ENCODE data around the gene GAS2L2. TPM values are rescaled to one million over a fixed set of nuclear protein-coding genes. Genes with fewer than 3 reads are reported as not detected.
A peak's percentile ranks its signal among the peaks of the same experiment; 100 is the strongest.

The GAS2L2 gene
- total RNA-seq, 1 donor from 2014 or later = 3.1 TPM

- intact Hi-C loops (cut with DNase I) = no loop called here
These were observed 12.9 kb upstream of the GAS2L2 start for GRCh38 chr17:35765756-35766488.

DNA sequence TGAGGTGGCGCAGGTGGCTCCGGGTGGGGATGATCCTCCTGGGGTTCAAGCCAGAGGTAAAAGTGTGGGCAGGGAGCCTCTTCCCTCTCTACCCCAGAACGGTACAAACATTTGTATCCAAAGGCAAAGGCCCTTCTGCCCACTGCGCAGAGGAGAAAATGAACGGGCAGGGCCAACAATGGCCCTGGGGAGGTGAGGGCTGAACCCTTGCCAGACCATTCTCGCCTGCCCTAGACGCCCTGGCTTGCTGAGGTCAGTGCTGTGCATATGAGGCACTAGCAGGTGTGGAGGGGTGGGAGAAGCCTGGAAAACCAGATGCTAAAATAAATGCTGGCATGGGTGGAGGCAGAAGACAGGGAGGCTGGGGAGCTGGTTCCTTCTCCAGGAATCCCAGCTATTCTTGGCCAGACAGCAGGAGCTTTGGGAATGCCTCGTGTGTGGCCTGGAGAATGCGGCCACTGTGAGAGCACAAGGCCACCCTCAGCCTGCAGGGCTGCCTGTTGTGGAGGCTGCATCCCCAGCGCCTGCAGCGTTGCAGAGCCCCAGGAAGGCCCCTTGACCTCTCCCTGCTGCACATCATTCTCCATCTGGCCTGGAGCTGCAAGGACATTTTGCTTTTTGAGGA is 12.2 kb upstream of the GAS2L2 start:
- Histone ChIP-seq H3K4me1 (peaks cover 19% of the 10 kb centered on the region), H3K9me3 (no peaks in the 10 kb centered on the region), H3K27ac (no peak overlapping the region), H3K4me3 (no peak overlapping the region), H3K36me3 (no peaks in the 10 kb centered on the region), H3K27me3 (ENCODE audit: low read depth) (no peaks in the 10 kb centered on the region)
- intact Hi-C loops (cut with DNase I) = no loop called here
- TF ChIP-seq, protein P1, sequence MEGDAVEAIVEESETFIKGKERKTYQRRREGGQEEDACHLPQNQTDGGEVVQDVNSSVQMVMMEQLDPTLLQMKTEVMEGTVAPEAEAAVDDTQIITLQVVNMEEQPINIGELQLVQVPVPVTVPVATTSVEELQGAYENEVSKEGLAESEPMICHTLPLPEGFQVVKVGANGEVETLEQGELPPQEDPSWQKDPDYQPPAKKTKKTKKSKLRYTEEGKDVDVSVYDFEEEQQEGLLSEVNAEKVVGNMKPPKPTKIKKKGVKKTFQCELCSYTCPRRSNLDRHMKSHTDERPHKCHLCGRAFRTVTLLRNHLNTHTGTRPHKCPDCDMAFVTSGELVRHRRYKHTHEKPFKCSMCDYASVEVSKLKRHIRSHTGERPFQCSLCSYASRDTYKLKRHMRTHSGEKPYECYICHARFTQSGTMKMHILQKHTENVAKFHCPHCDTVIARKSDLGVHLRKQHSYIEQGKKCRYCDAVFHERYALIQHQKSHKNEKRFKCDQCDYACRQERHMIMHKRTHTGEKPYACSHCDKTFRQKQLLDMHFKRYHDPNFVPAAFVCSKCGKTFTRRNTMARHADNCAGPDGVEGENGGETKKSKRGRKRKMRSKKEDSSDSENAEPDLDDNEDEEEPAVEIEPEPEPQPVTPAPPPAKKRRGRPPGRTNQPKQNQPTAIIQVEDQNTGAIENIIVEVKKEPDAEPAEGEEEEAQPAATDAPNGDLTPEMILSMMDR (IDR thresholded peaks at IDR 0.05) = no peak
- no peak for ATAC-seq
- DNase-seq = no peak

More at GRCh38 chr17:35765756-35766488, 12.9 kb upstream of the GAS2L2 start:
- Histone ChIP-seq H3K36me3 (no peaks in the 10 kb centered on the region), H3K27ac (no peak overlapping the region), H3K4me1 (peaks cover 19% of the 10 kb centered on the region), H3K9me3 (no peaks in the 10 kb centered on the region), H3K4me3 (no peak overlapping the region), H3K27me3 (ENCODE audit: low read depth) (no peaks in the 10 kb centered on the region)
- DNase-seq (no peak), ATAC-seq (no peak)
- TF ChIP-seq, protein P1 (IDR thresholded peaks at IDR 0.05) = no peak

DNA sequence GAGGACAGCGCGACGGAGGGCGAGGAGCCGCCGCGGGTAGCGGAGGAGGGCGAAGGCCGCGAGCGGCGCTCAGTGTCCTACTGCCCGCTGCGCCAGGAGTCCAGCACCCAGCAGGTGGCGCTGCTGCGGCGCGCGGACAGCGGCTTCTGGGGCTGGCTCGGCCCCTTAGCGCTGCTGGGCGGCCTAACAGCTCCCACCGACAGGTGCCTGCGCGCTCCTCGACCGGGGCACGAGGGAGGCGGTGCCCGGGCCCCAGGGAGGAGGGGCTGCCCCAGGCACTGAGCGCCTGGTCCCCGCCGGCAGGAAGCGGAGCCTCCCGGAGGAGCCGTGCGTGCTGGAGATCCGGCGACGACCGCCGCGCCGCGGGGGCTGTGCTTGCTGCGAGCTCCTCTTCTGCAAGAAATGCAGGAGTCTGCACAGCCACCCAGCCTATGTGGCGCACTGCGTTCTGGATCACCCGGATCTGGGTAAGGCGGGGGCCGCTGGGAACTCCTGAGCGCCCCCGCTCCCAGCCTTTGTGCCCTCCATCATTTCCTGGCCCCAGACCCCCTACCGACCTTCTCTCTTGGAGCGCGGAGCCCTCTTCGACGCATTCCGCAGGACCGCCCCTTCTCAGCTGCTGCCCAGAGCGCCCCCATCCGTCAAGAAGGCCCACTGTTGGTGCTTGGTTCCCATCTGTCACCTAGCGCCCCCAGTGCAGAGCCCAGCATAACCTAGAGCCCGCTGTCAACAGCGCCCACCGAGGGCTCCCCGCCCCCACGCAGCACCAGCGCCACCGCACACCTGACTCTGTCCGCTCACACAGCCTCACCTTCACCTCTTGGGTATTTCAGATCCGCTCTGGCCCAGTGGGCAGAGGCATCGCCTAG is 11.3 kb upstream of the GAS2L2 start:
- H3K27ac ChIP-seq = peak overlapping the region; percentile 38
- TF ChIP-seq, protein P1 (IDR thresholded peaks at IDR 0.05) = peak; percentile 92
- DNase-seq = peak; percentile 93
- peaks cover 19% of the 10 kb centered on the region for H3K4me1 ChIP-seq
- peak overlapping the region; percentile 57 for H3K4me3 ChIP-seq
- no peaks in the 10 kb centered on the region for H3K27me3 ChIP-seq (ENCODE audit: low read depth)
- H3K9me3 ChIP-seq = no peaks in the 10 kb centered on the region
- no peaks in the 10 kb centered on the region for H3K36me3 ChIP-seq
- intact Hi-C loops (cut with DNase I) = no loop called here
- peak; percentile 96 to 97 for ATAC-seq

GRCh38 chr17:35763767-35764122 is 10.7 kb upstream of the GAS2L2 start:
- no peaks in the 10 kb centered on the region for H3K27me3 ChIP-seq (ENCODE audit: low read depth)
- ATAC-seq (no peak), DNase-seq (no peak)
- TF ChIP-seq, protein P1 (IDR thresholded peaks at IDR 0.05) = no peak
- no peaks in the 10 kb centered on the region for H3K36me3 ChIP-seq
- H3K4me3 ChIP-seq = peak overlapping the region; percentile 57
- intact Hi-C loops (cut with DNase I) = no loop called here
- H3K9me3 ChIP-seq = no peaks in the 10 kb centered on the region
- H3K27ac ChIP-seq = no peak overlapping the region
- peaks cover 19% of the 10 kb centered on the region for H3K4me1 ChIP-seq

- TF ChIP-seq, protein P1 (IDR thresholded peaks at IDR 0.05) = no peak
- intact Hi-C loops (cut with DNase I) = no loop called here
- no peak for ATAC-seq
These were observed 8.6 kb upstream of the GAS2L2 start for GRCh38 chr17:35761601-35762000.

More at GRCh38 chr17:35761601-35762000, 8.6 kb upstream of the GAS2L2 start:
- Histone ChIP-seq H3K4me3 (no peak overlapping the region), H3K4me1 (peaks cover 19% of the 10 kb centered on the region), H3K27me3 (ENCODE audit: low read depth) (no peaks in the 10 kb centered on the region), H3K27ac (no peak overlapping the region), H3K36me3 (no peaks in the 10 kb centered on the region), H3K9me3 (no peaks in the 10 kb centered on the region)
- DNase-seq = no peak

All from lower lobe of right lung (tissue), 2 donors.